ENCODE measurements around the gene PTX4. TPM values are rescaled to one million over a fixed set of nuclear protein-coding genes. Genes with fewer than 3 reads are reported as not detected.

PTX4 gene
- total and polyA plus RNA-seq, 2 experiments from 2014 or later, result not detected

- TF ChIP-seq, protein P1, sequence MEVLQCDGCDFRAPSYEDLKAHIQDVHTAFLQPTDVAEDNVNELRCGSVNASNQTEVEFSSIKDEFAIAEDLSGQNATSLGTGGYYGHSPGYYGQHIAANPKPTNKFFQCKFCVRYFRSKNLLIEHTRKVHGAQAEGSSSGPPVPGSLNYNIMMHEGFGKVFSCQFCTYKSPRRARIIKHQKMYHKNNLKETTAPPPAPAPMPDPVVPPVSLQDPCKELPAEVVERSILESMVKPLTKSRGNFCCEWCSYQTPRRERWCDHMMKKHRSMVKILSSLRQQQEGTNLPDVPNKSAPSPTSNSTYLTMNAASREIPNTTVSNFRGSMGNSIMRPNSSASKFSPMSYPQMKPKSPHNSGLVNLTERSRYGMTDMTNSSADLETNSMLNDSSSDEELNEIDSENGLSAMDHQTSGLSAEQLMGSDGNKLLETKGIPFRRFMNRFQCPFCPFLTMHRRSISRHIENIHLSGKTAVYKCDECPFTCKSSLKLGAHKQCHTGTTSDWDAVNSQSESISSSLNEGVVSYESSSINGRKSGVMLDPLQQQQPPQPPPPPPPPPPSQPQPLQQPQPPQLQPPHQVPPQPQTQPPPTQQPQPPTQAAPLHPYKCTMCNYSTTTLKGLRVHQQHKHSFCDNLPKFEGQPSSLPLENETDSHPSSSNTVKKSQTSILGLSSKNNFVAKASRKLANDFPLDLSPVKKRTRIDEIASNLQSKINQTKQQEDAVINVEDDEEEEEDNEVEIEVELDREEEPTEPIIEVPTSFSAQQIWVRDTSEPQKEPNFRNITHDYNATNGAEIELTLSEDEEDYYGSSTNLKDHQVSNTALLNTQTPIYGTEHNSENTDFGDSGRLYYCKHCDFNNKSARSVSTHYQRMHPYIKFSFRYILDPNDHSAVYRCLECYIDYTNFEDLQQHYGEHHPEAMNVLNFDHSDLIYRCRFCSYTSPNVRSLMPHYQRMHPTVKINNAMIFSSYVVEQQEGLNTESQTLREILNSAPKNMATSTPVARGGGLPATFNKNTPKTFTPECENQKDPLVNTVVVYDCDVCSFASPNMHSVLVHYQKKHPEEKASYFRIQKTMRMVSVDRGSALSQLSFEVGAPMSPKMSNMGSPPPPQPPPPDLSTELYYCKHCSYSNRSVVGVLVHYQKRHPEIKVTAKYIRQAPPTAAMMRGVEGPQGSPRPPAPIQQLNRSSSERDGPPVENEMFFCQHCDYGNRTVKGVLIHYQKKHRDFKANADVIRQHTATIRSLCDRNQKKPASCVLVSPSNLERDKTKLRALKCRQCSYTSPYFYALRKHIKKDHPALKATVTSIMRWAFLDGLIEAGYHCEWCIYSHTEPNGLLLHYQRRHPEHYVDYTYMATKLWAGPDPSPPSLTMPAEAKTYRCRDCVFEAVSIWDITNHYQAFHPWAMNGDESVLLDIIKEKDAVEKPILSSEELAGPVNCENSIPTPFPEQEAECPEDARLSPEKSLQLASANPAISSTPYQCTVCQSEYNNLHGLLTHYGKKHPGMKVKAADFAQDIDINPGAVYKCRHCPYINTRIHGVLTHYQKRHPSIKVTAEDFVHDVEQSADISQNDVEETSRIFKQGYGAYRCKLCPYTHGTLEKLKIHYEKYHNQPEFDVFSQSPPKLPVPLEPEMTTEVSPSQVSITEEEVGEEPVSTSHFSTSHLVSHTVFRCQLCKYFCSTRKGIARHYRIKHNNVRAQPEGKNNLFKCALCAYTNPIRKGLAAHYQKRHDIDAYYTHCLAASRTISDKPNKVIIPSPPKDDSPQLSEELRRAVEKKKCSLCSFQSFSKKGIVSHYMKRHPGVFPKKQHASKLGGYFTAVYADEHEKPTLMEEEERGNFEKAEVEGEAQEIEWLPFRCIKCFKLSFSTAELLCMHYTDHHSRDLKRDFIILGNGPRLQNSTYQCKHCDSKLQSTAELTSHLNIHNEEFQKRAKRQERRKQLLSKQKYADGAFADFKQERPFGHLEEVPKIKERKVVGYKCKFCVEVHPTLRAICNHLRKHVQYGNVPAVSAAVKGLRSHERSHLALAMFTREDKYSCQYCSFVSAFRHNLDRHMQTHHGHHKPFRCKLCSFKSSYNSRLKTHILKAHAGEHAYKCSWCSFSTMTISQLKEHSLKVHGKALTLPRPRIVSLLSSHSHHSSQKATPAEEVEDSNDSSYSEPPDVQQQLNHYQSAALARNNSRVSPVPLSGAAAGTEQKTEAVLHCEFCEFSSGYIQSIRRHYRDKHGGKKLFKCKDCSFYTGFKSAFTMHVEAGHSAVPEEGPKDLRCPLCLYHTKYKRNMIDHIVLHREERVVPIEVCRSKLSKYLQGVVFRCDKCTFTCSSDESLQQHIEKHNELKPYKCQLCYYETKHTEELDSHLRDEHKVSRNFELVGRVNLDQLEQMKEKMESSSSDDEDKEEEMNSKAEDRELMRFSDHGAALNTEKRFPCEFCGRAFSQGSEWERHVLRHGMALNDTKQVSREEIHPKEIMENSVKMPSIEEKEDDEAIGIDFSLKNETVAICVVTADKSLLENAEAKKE (CRISPR knock-in tag; IDR thresholded peaks at IDR 0.05), result no peak
- TF ChIP-seq STAT1 (IDR thresholded peaks at IDR 0.05; ENCODE audit: unreplicated experiment) (no peak), JUNB (IDR thresholded peaks at IDR 0.05; ENCODE audit: unreplicated experiment) (no peak), CREB1 (CRISPR knock-in tag; IDR thresholded peaks at IDR 0.05; ENCODE audit: low read depth) (no peak), POLR2AphosphoS5 (IDR thresholded peaks at IDR 0.05; ENCODE audit: low read depth) (no peak), ZNF331 (CRISPR knock-in tag; IDR thresholded peaks at IDR 0.05; ENCODE audit: low read depth) (no peak), CTCF (conservative IDR thresholded peaks at IDR 0.05; ENCODE audit: low read depth in 2 of 2) (no peak)
These were observed 29.9 kb upstream of the PTX4 start (continued) for GRCh38 chr16:1518626-1519135.

- H3K27ac Mint-ChIP-seq, result no peak overlapping the region
- no peaks in the 10 kb centered on the region; the same call in 1 of the 2 replicates for H4K20me1 ChIP-seq (replicated peaks; ENCODE audit: insufficient read depth)
- H3K27ac ChIP-seq (ENCODE audit: low read depth), result no peak overlapping the region
- DNase-seq (ENCODE audit: low spot score) (no peak), ATAC-seq (no peak)
- H3K27me3 Mint-ChIP-seq (ENCODE audit: insufficient read depth, low read depth, poor library complexity), result peaks cover 10% of the 10 kb centered on the region
- H3K27me3 ChIP-seq (ENCODE audit: insufficient read depth), result no peaks in the 10 kb centered on the region
- no peaks in the 10 kb centered on the region for H3K9me2 ChIP-seq (ENCODE audit: insufficient read depth)
- no peak overlapping the region for H3K4me2 ChIP-seq
- no peak overlapping the region for H3K4me3 ChIP-seq
- H3K4me1 ChIP-seq (ENCODE audit: insufficient read depth), result no peaks in the 10 kb centered on the region
- TF ChIP-seq EZH2 (IDR thresholded peaks at IDR 0.05; ENCODE audit: low read depth, unreplicated experiment), result no peak
- TF ChIP-seq ETS1 (IDR thresholded peaks at IDR 0.05), result no peak
- no peak for TF ChIP-seq JUNB (IDR thresholded peaks at IDR 0.05; ENCODE audit: unreplicated experiment)
- TF ChIP-seq ZNF114 (CRISPR knock-in tag; IDR thresholded peaks at IDR 0.05), result no peak
- no peak for TF ChIP-seq EZH2phosphoT487 (IDR thresholded peaks at IDR 0.05; ENCODE audit: unreplicated experiment)
- TF ChIP-seq REST (IDR thresholded peaks at IDR 0.05; ENCODE audit: unreplicated experiment), result no peak
- no peaks in the 10 kb centered on the region for H3K4me1 Mint-ChIP-seq
- H3K4me3 Mint-ChIP-seq, result no peak overlapping the region
- peaks cover 41% of the 10 kb centered on the region for H3K36me3 Mint-ChIP-seq (ENCODE audit: low read depth)
- no peaks in the 10 kb centered on the region for H3K79me2 ChIP-seq (replicated peaks; ENCODE audit: insufficient read depth)
- no peaks in the 10 kb centered on the region for H3F3A ChIP-seq (replicated peaks; ENCODE audit: low read depth)
- H2AFZ ChIP-seq, result no peak overlapping the region
- H3K9me3 Mint-ChIP-seq, result peaks cover 16% of the 10 kb centered on the region; the same call in 2 of the 3 replicates
- no peaks in the 10 kb centered on the region for H3K36me3 ChIP-seq (ENCODE audit: insufficient read depth)
These were observed 25.8 kb upstream of the PTX4 start for GRCh38 chr16:1514507-1514906.
